ENCODE measurements around the gene LEF1.

GRCh38 chr4:107997794-107998193, 170.9 kb downstream of the LEF1 start:
- TF ChIP-seq RFX5 (IDR thresholded peaks at IDR 0.05; ENCODE audit: low read depth, low read length) (no peak), ZNF253 (CRISPR knock-in tag; conservative IDR thresholded peaks at IDR 0.05) (no peak), CTCF (IDR thresholded peaks at IDR 0.05 in 2 of 3, conservative IDR thresholded peaks at IDR 0.05 in 1 of 3; ENCODE audit: insufficient read depth in 2 of 3, low read depth in 1 of 3, low read length in 3 of 3) (no peak), GMEB1 (CRISPR knock-in tag; IDR thresholded peaks at IDR 0.05) (no peak), ZNF431 (CRISPR knock-in tag; IDR thresholded peaks at IDR 0.05) (no peak), ZNF445 (CRISPR knock-in tag; IDR thresholded peaks at IDR 0.05; ENCODE audit: low read depth) (no peak), MEF2D (tag; conservative IDR thresholded peaks at IDR 0.05; ENCODE audit: low read depth) (no peak), CEBPB (tag; IDR thresholded peaks at IDR 0.05) (no peak), SP1 (CRISPR knock-in tag; IDR thresholded peaks at IDR 0.05) (no peak), TEAD2 (tag; IDR thresholded peaks at IDR 0.05) (no peak)
- TF ChIP-seq, protein P1, sequence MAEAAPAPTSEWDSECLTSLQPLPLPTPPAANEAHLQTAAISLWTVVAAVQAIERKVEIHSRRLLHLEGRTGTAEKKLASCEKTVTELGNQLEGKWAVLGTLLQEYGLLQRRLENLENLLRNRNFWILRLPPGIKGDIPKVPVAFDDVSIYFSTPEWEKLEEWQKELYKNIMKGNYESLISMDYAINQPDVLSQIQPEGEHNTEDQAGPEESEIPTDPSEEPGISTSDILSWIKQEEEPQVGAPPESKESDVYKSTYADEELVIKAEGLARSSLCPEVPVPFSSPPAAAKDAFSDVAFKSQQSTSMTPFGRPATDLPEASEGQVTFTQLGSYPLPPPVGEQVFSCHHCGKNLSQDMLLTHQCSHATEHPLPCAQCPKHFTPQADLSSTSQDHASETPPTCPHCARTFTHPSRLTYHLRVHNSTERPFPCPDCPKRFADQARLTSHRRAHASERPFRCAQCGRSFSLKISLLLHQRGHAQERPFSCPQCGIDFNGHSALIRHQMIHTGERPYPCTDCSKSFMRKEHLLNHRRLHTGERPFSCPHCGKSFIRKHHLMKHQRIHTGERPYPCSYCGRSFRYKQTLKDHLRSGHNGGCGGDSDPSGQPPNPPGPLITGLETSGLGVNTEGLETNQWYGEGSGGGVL (CRISPR knock-in tag; IDR thresholded peaks at IDR 0.05) = no peak
- TF ChIP-seq, protein P2, sequence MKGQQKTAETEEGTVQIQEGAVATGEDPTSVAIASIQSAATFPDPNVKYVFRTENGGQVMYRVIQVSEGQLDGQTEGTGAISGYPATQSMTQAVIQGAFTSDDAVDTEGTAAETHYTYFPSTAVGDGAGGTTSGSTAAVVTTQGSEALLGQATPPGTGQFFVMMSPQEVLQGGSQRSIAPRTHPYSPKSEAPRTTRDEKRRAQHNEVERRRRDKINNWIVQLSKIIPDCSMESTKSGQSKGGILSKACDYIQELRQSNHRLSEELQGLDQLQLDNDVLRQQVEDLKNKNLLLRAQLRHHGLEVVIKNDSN (CRISPR knock-in tag; IDR thresholded peaks at IDR 0.05) = no peak

Data from K562 (cell line).